Activated naive CD4-positive, alpha-beta T cell treated with anti-CD3 and anti-CD28 coated beads, Interleukin-2, amount 50 U/mL, for 24 hours (primary cell): ENCODE results near the gene SORCS1.

Experiments
- H3K27ac Mint-ChIP-seq: one replicate; pipeline ENCODE4 v1.8.0; 2021; ENCODE audit warnings: mild to moderate bottlenecking, mixed read lengths
- H3K27me3 Mint-ChIP-seq: one replicate; pipeline ENCODE4 v1.8.0; 2021; ENCODE audit warnings: mixed read lengths
- H3K36me3 Mint-ChIP-seq: one replicate; pipeline ENCODE4 v1.8.0; 2021; ENCODE audit warnings: mixed read lengths
- H3K4me1 Mint-ChIP-seq: one replicate; pipeline ENCODE4 v1.8.0; 2021; ENCODE audit warnings: mixed read lengths
- H3K4me3 Mint-ChIP-seq: one replicate; pipeline ENCODE4 v1.8.0; 2021; ENCODE audit warnings: mild to moderate bottlenecking, mixed read lengths
- H3K9me3 Mint-ChIP-seq: one replicate; pipeline ENCODE4 v1.8.0; 2021; ENCODE audit warnings: mixed read lengths

Gene SORCS1

DNA sequence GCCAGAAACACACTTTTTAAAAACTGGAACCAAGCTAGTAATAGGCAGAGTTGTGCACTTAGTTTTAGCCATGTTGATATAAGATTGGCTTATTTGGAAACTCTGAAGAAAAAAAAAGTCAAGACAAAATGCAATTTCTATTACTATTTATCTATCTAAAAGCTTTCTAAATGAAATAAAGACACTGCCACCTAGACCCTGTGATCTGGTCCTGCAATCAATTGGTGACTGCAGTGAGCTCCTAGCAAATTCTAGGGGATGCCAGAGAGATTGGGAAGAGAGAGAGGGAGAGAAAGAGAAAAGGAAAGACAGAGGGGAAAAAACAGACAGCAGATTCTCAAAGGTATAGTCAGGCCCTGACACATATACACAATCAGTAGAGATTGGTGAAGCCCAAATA lies 25.3 kb downstream of the SORCS1 start:
- Mint-ChIP-seq H3K4me1 (no peaks in the 10 kb centered on the region), H3K36me3 (no peaks in the 10 kb centered on the region), H3K9me3 (no peaks in the 10 kb centered on the region), H3K4me3 (no peak overlapping the region), H3K27me3 (no peaks in the 10 kb centered on the region), H3K27ac (no peak overlapping the region)

GRCh38 chr10:107133656-107134055 lies 30.9 kb downstream of the SORCS1 start:
- Mint-ChIP-seq H3K27ac (no peak overlapping the region), H3K4me1 (no peaks in the 10 kb centered on the region), H3K4me3 (no peak overlapping the region), H3K27me3 (no peaks in the 10 kb centered on the region), H3K9me3 (no peaks in the 10 kb centered on the region), H3K36me3 (no peaks in the 10 kb centered on the region)

GRCh38 chr10:107129000-107129399 lies 35.5 kb downstream of the SORCS1 start:
- no peaks in the 10 kb centered on the region for H3K4me1 Mint-ChIP-seq
- H3K4me3 Mint-ChIP-seq: no peak overlapping the region
- H3K27me3 Mint-ChIP-seq: no peaks in the 10 kb centered on the region

GRCh38 chr10:107126512-107127065 lies 37.9 kb downstream of the SORCS1 start:
- H3K27ac Mint-ChIP-seq: no peak overlapping the region
- H3K9me3 Mint-ChIP-seq: peaks cover 6% of the 10 kb centered on the region
- H3K4me1 Mint-ChIP-seq: no peaks in the 10 kb centered on the region
- no peaks in the 10 kb centered on the region for H3K36me3 Mint-ChIP-seq
- H3K27me3 Mint-ChIP-seq: no peaks in the 10 kb centered on the region
- no peak overlapping the region for H3K4me3 Mint-ChIP-seq

More at GRCh38 chr10:107129000-107129399, 35.5 kb downstream of the SORCS1 start:
- H3K36me3 Mint-ChIP-seq: no peaks in the 10 kb centered on the region
- no peak overlapping the region for H3K27ac Mint-ChIP-seq
- H3K9me3 Mint-ChIP-seq: no peaks in the 10 kb centered on the region

GRCh38 chr10:107122703-107123102 lies 41.8 kb downstream of the SORCS1 start:
- Mint-ChIP-seq H3K4me3 (no peak overlapping the region), H3K27me3 (no peaks in the 10 kb centered on the region), H3K27ac (no peak overlapping the region), H3K9me3 (peaks cover 6% of the 10 kb centered on the region), H3K4me1 (no peaks in the 10 kb centered on the region), H3K36me3 (no peaks in the 10 kb centered on the region)

- Mint-ChIP-seq H3K36me3 (no peaks in the 10 kb centered on the region), H3K4me3 (no peak overlapping the region), H3K9me3 (peaks cover 6% of the 10 kb centered on the region), H3K4me1 (no peaks in the 10 kb centered on the region), H3K27me3 (no peaks in the 10 kb centered on the region), H3K27ac (no peak overlapping the region)
These were observed 45.6 kb downstream of the SORCS1 start for GRCh38 chr10:107118866-107119265.

DNA sequence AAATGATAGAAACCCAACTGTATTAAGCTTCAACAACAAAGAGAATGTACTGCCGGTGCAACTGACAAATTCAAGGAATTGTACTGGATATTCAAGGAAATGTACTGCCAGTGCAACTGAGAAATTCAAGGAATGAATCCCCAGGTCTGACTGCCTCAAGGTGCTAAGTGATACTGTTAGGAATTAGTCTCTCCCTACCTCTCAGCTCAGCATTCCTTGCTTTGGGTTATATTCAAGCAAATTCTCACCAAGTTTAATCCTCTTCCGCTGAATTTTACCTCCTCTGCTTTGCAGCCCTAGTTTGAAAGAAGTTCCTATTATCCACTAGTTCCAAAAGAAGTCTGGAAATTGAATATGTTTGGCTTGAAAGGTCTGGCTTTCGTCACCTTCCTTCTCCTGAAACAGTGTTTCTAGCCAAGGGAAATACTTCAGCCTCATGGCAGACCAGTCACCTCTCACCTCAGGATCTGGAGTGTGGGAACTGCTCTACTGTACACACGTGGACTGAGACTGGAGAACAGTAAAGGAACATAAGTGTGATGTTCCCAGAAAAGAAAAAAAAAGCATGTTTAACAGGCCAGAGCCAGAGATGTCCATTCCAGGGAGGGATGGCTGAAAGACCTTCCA lies 60.4 kb downstream of the SORCS1 start:
- Mint-ChIP-seq H3K27ac (no peak overlapping the region), H3K36me3 (no peaks in the 10 kb centered on the region), H3K9me3 (peaks cover 5% of the 10 kb centered on the region), H3K4me1 (no peaks in the 10 kb centered on the region), H3K4me3 (no peak overlapping the region), H3K27me3 (peaks cover 2% of the 10 kb centered on the region)

GRCh38 chr10:107103174-107104025 lies 61.1 kb downstream of the SORCS1 start:
- Mint-ChIP-seq H3K36me3 (no peaks in the 10 kb centered on the region), H3K27me3 (peaks cover 2% of the 10 kb centered on the region), H3K4me3 (no peak overlapping the region), H3K4me1 (no peaks in the 10 kb centered on the region), H3K27ac (no peak overlapping the region), H3K9me3 (peaks cover 5% of the 10 kb centered on the region)

- Mint-ChIP-seq H3K4me3 (no peak overlapping the region), H3K27ac (no peak overlapping the region), H3K36me3 (no peaks in the 10 kb centered on the region), H3K4me1 (no peaks in the 10 kb centered on the region), H3K9me3 (no peaks in the 10 kb centered on the region), H3K27me3 (no peaks in the 10 kb centered on the region)
These were observed 66.2 kb downstream of the SORCS1 start for GRCh38 chr10:107098326-107098725.

DNA sequence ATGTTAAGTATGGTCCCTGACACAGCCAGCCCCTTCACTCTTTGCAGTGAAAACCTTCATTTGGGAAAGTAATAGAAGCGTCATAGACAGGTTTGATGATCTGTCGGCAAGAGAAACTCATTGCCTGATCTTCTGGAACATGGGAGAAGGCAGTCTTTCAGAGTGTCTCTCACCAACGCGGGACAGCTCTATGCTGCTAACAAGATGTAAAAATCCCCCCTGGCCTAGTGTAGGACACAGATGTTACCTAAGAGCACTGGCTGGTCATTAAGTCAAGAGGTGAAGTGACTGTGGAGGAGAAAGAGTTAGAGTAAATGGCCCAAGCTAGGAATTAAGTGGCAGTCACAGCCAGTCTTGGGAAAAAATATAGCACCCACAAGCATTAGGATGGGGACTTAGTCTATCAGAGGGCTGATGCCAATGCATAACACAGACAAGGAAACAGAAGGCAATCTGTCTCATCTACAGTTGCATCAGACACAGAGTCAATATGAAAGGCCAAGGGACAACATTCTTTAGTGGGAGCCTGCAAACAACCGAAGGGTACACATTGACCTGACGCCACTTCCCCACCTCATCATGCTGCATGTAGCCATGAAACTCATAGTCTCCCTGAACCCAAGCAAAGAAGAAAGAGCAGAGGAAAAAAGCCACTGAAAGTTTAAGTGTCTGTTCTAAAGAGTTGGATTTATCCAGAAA lies 69.5 kb downstream of the SORCS1 start:
- Mint-ChIP-seq H3K27ac (no peak overlapping the region), H3K4me1 (no peaks in the 10 kb centered on the region), H3K36me3 (no peaks in the 10 kb centered on the region), H3K9me3 (no peaks in the 10 kb centered on the region), H3K4me3 (no peak overlapping the region), H3K27me3 (no peaks in the 10 kb centered on the region)

DNA sequence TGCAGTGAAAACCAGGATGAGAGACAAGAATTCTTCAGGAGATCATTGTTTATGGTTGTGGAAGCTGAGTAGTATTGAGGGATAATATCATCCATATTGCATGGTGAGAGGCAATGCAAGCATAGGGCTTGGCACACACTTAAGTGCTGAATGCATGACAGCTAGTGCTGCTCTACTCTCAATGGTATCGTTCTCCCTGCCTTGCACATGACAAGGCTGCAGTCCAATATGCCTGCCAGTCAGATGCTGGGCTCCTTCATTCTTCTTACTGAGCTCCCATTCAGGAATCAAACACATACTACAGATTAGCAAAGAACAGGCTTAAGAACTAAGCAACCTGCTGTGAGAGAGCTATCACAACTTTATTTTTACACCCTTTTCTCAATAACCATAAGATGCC lies 72.2 kb downstream of the SORCS1 start:
- Mint-ChIP-seq H3K4me1 (no peaks in the 10 kb centered on the region), H3K4me3 (no peak overlapping the region), H3K27me3 (no peaks in the 10 kb centered on the region), H3K27ac (no peak overlapping the region), H3K9me3 (no peaks in the 10 kb centered on the region), H3K36me3 (no peaks in the 10 kb centered on the region)

- H3K9me3 Mint-ChIP-seq: no peaks in the 10 kb centered on the region
- no peaks in the 10 kb centered on the region for H3K27me3 Mint-ChIP-seq
- no peak overlapping the region for H3K4me3 Mint-ChIP-seq
- no peak overlapping the region for H3K27ac Mint-ChIP-seq
- no peaks in the 10 kb centered on the region for H3K36me3 Mint-ChIP-seq
- no peaks in the 10 kb centered on the region for H3K4me1 Mint-ChIP-seq
These were observed 73.4 kb downstream of the SORCS1 start for GRCh38 chr10:107091126-107091525.

GRCh38 chr10:107085665-107086525 lies 78.6 kb downstream of the SORCS1 start:
- Mint-ChIP-seq H3K27me3 (no peaks in the 10 kb centered on the region), H3K36me3 (no peaks in the 10 kb centered on the region), H3K4me1 (no peaks in the 10 kb centered on the region), H3K27ac (no peak overlapping the region), H3K4me3 (no peak overlapping the region), H3K9me3 (no peaks in the 10 kb centered on the region)

- Mint-ChIP-seq H3K9me3 (no peaks in the 10 kb centered on the region), H3K27ac (no peak overlapping the region), H3K27me3 (no peaks in the 10 kb centered on the region), H3K4me1 (no peaks in the 10 kb centered on the region), H3K4me3 (no peak overlapping the region), H3K36me3 (no peaks in the 10 kb centered on the region)
These were observed 81.0 kb downstream of the SORCS1 start for GRCh38 chr10:107083388-107084009.

GRCh38 chr10:107081644-107082043 lies 82.9 kb downstream of the SORCS1 start:
- H3K36me3 Mint-ChIP-seq: no peaks in the 10 kb centered on the region
- H3K27ac Mint-ChIP-seq: no peak overlapping the region
- H3K4me1 Mint-ChIP-seq: no peaks in the 10 kb centered on the region
- no peak overlapping the region for H3K4me3 Mint-ChIP-seq
- no peaks in the 10 kb centered on the region for H3K9me3 Mint-ChIP-seq
- H3K27me3 Mint-ChIP-seq: no peaks in the 10 kb centered on the region
